GM12873 (cell line): ENCODE results near the gene CENPC.

Experiments
- CTCF ChIP-seq: IDR thresholded peaks from 2 replicates; pipeline ENCODE4 v1.5.1; 2012; ENCODE audit warnings: low read depth, mild to moderate bottlenecking, moderate library complexity, low read length, control low read depth; ENCODE audit not compliant: insufficient read depth; ENCODE audit errors: missing control alignments

Gene CENPC

GRCh38 chr4:67465763-67466052 lies 79.6 kb downstream of the CENPC start:
- no peak for TF ChIP-seq CTCF

- TF ChIP-seq CTCF: no peak
Observed at GRCh38 chr4:67465032-67465762, 80.1 kb downstream of the CENPC start.

- no peak for TF ChIP-seq CTCF
Observed at GRCh38 chr4:67460574-67460973, 84.7 kb downstream of the CENPC start.

GRCh38 chr4:67459164-67459563 lies 86.1 kb downstream of the CENPC start:
- no peak for TF ChIP-seq CTCF

GRCh38 chr4:67456577-67457196 lies 88.6 kb downstream of the CENPC start:
- no peak for TF ChIP-seq CTCF

- no peak for TF ChIP-seq CTCF
Observed at GRCh38 chr4:67452100-67452845, 93.0 kb downstream of the CENPC start.

GRCh38 chr4:67451464-67451863 lies 93.8 kb downstream of the CENPC start:
- no peak for TF ChIP-seq CTCF
